Amniotic stem cell (primary cell): ENCODE results near the gene ZMYND8.
"Not testable (repeated sequence)": the region's sequence is repeated elsewhere in the genome, so short reads cannot be mapped to it uniquely, and the experiment has no call there.

Source experiments
- DNase-seq: peaks from one replicate; lab custom pipeline; 2025; lab: John Stamatoyannopoulos, UW

Gene ZMYND8

GRCh38 chr20:47202733-47203667, 153.5 kb downstream of the ZMYND8 start:
- DNase-seq: no peak

GRCh38 chr20:47201074-47201730, 155.3 kb downstream of the ZMYND8 start:
- no peak for DNase-seq

GRCh38 chr20:47198996-47199552, 157.4 kb downstream of the ZMYND8 start:
- no peak for DNase-seq

- DNase-seq: no peak
These were observed 158.2 kb downstream of the ZMYND8 start for GRCh38 chr20:47198254-47198671.

- DNase-seq: peak; percentile 31
These were observed 160.1 kb downstream of the ZMYND8 start for GRCh38 chr20:47196091-47197081.

GRCh38 chr20:47195573-47195972, 160.9 kb downstream of the ZMYND8 start:
- no peak for DNase-seq

- no peak for DNase-seq
These were observed 164.5 kb downstream of the ZMYND8 start for GRCh38 chr20:47191956-47192355.

GRCh38 chr20:47191074-47191673, 165.3 kb downstream of the ZMYND8 start:
- DNase-seq: no peak

- DNase-seq: no peak
These were observed 167.4 kb downstream of the ZMYND8 start for GRCh38 chr20:47189060-47189459.

GRCh38 chr20:47188540-47188939, 168.0 kb downstream of the ZMYND8 start:
- DNase-seq: no peak

- no peak for DNase-seq
These were observed 168.9 kb downstream of the ZMYND8 start for GRCh38 chr20:47187450-47188195.

GRCh38 chr20:47183367-47183766, 173.1 kb downstream of the ZMYND8 start:
- no peak for DNase-seq

GRCh38 chr20:47181056-47181862, 175.2 kb downstream of the ZMYND8 start:
- peak; percentile 54 for DNase-seq

GRCh38 chr20:47179267-47179666, 177.2 kb downstream of the ZMYND8 start:
- DNase-seq: no peak

GRCh38 chr20:47178851-47179250, 177.6 kb downstream of the ZMYND8 start:
- DNase-seq: no peak

- DNase-seq: no peak
These were observed 178.2 kb downstream of the ZMYND8 start for GRCh38 chr20:47178277-47178676.

- DNase-seq: not testable (repeated sequence)
These were observed 180.3 kb downstream of the ZMYND8 start for GRCh38 chr20:47176217-47176616.

GRCh38 chr20:47175493-47175892, 181.0 kb downstream of the ZMYND8 start:
- no peak for DNase-seq

GRCh38 chr20:47174456-47175243, 181.8 kb downstream of the ZMYND8 start:
- no peak for DNase-seq
